HEK293 (cell line): ENCODE results near the gene DNAJC5.

Experiments used
- CTCF ChIP-seq: fragments of 450-650 bp; formaldehyde crosslinking; IDR thresholded peaks from 2 replicates; pipeline ENCODE4 v1.5.1; 2016; ENCODE audit warnings: missing biosample characterization, missing genetic modification characterization
- REST ChIP-seq: fragments of 450-650 bp; formaldehyde crosslinking; IDR thresholded peaks from 2 replicates; pipeline ENCODE4 v1.5.1; 2016; ENCODE audit warnings: missing biosample characterization, missing genetic modification characterization
- SP2 ChIP-seq: fragments of 450-650 bp; formaldehyde crosslinking; IDR thresholded peaks from 2 replicates; pipeline ENCODE4 v1.5.1; 2016; ENCODE audit warnings: missing biosample characterization, missing genetic modification characterization
- ZNF114 ChIP-seq: fragments of 450-650 bp; formaldehyde crosslinking; IDR thresholded peaks from 2 replicates; pipeline ENCODE4 v1.5.0; 2017; ENCODE audit warnings: missing biosample characterization, missing genetic modification characterization
- ZNF677 ChIP-seq: fragments of 450-650 bp; IDR thresholded peaks from 2 replicates; pipeline ENCODE4 v1.5.0; 2018; ENCODE audit warnings: missing biosample characterization, mild to moderate bottlenecking, missing genetic modification characterization, moderate library complexity

- TF ChIP-seq REST (tag by site-specific recombination) (no peak), CTCF (peak; percentile 93), SP2 (peak; percentile 72), ZNF114 (tag by site-specific recombination) (no peak), ZNF677 (tag by site-specific recombination) (no peak)
Observed at GRCh38 chr20:63863798-63864544, 31.0 kb upstream of the DNAJC5 start.
